CD14-positive monocyte (primary cell): ENCODE measurements around the gene SLC16A9. TPM values are rescaled to one million over a fixed set of nuclear protein-coding genes. Genes with fewer than 3 reads are reported as not detected.
"Not testable (repeated sequence)": the region's sequence is repeated elsewhere in the genome, so short reads cannot be mapped to it uniquely, and the experiment has no call there.

ENCODE experiments used
- DNase-seq, 3 donors: peaks; one replicate each; pipeline ENCODE4 v3.0.0-alpha.2; 2011 to 2022
- H2AFZ ChIP-seq: 2 replicates; pipeline ENCODE4 v1.6.0; 2012; ENCODE audit warnings: mild to moderate bottlenecking, low read depth, low read length, inconsistent platforms; ENCODE audit not compliant: insufficient read depth, poor library complexity, severe bottlenecking
- H3K27ac ChIP-seq, 2 donors: 1 replicate in 1 of 2; 2 replicates in 1 of 2; pipeline ENCODE4 v1.5.1; 2012 to 2013; ENCODE audit warnings: low read length in 2 of 2, control low read depth in 1 of 2, inconsistent platforms in 1 of 2, low read depth in 1 of 2, mild to moderate bottlenecking in 1 of 2
- H3K27me3 ChIP-seq, 2 donors: one replicate each; pipeline versions ENCODE4 v1.6.0 to v1.6.1; 2011 to 2013; ENCODE audit warnings: low read length in 2 of 2; ENCODE audit not compliant: control insufficient read depth in 2 of 2, insufficient read depth in 2 of 2
- H3K36me3 ChIP-seq, 2 donors: replicated peaks in 1 of 2; 1 replicate in 1 of 2; 2 replicates in 1 of 2; pipeline versions ENCODE4 v1.5.1 to v1.6.1; 2012 to 2013; ENCODE audit warnings: low read length in 2 of 2, control low read depth in 1 of 2, inconsistent platforms in 1 of 2, mild to moderate bottlenecking in 1 of 2; ENCODE audit not compliant: insufficient read depth in 2 of 2, control insufficient read depth in 1 of 2
- H3K4me1 ChIP-seq, 2 donors: 1 replicate in 1 of 2; 2 replicates in 1 of 2; pipeline versions ENCODE4 v1.5.1 to v1.6.1; 2012 to 2013; ENCODE audit warnings: low read length in 2 of 2, control low read depth in 1 of 2, inconsistent platforms in 1 of 2, mild to moderate bottlenecking in 1 of 2, moderate library complexity in 1 of 2; ENCODE audit not compliant: insufficient read depth in 2 of 2, control insufficient read depth in 1 of 2
- H3K4me2 ChIP-seq: replicated peaks from 2 replicates; pipeline ENCODE3; 2012; ENCODE audit warnings: low read length, moderate library complexity, mild to moderate bottlenecking; ENCODE audit not compliant: poor library complexity, severe bottlenecking; ENCODE audit errors: extremely low read depth
- H3K4me3 ChIP-seq, 3 experiments: fragments of 200-600 bp in 1 of 3; sonication (generic) in 1 of 3; replicated peaks in 1 of 3; 1 replicate in 2 of 3; 2 replicates in 1 of 3; pipeline ENCODE4 v1.5.1; 2011 to 2013; ENCODE audit warnings: low read length in 3 of 3, mild to moderate bottlenecking in 3 of 3, control low read depth in 2 of 3, low read depth in 2 of 3, inconsistent platforms in 1 of 3, moderate library complexity in 1 of 3
- H3K79me2 ChIP-seq: 2 replicates; pipeline ENCODE4 v1.6.0; 2012; ENCODE audit warnings: mild to moderate bottlenecking, control low read depth, inconsistent platforms, low read length, moderate library complexity; ENCODE audit not compliant: insufficient read depth
- H3K9ac ChIP-seq: 2 replicates; pipeline ENCODE4 v1.6.0; 2017; ENCODE audit warnings: low read length, mild to moderate bottlenecking; ENCODE audit not compliant: insufficient read depth, poor library complexity, severe bottlenecking
- H3K9me3 ChIP-seq, 2 donors: replicated peaks in 1 of 2; 1 replicate in 1 of 2; 2 replicates in 1 of 2; pipeline versions ENCODE4 v1.5.1 to v1.6.1; 2012 to 2013; ENCODE audit warnings: low read length in 2 of 2, control low read depth in 1 of 2; ENCODE audit not compliant: control insufficient read depth in 1 of 2, insufficient read depth in 1 of 2
- H4K20me1 ChIP-seq: 2 replicates; pipeline ENCODE4 v1.6.0; 2012; ENCODE audit warnings: mild to moderate bottlenecking, low read length, control low read depth, moderate library complexity; ENCODE audit not compliant: insufficient read depth
- H3K27ac Mint-ChIP-seq, 7 donors: one replicate each; pipeline ENCODE4 v1.8.0; 2020; ENCODE audit warnings: mild to moderate bottlenecking in 7 of 7, mixed read lengths in 7 of 7, moderate library complexity in 6 of 7, inconsistent platforms in 2 of 7
- H3K27me3 Mint-ChIP-seq, 3 donors: one replicate each; pipeline ENCODE4 v1.8.0; 2021 to 2022; ENCODE audit warnings: low read depth in 3 of 3, mild to moderate bottlenecking in 3 of 3, mixed read lengths in 3 of 3, moderate library complexity in 3 of 3, inconsistent platforms in 1 of 3
- H3K36me3 Mint-ChIP-seq, 2 donors: one replicate each; pipeline ENCODE4 v1.8.0; 2020; ENCODE audit warnings: mixed read lengths in 2 of 2, inconsistent platforms in 1 of 2, mild to moderate bottlenecking in 1 of 2
- H3K4me1 Mint-ChIP-seq: one replicate; pipeline ENCODE4 v1.8.0; 2020; ENCODE audit warnings: mild to moderate bottlenecking, mixed read lengths
- H3K4me3 Mint-ChIP-seq, 2 donors: one replicate each; pipeline ENCODE4 v1.8.0; 2020; ENCODE audit warnings: mild to moderate bottlenecking in 2 of 2, mixed read lengths in 2 of 2, moderate library complexity in 1 of 2
- H3K9me3 Mint-ChIP-seq, 7 donors: one replicate each; pipeline ENCODE4 v1.8.0; 2020 to 2022; ENCODE audit warnings: mixed read lengths in 7 of 7, mild to moderate bottlenecking in 6 of 7, moderate library complexity in 6 of 7, inconsistent platforms in 2 of 7
- CTCF ChIP-seq: fragments of 200-600 bp; IDR thresholded peaks from one replicate; pipeline ENCODE4 v1.8.0; 2022; ENCODE audit warnings: antibody characterized with exemption, mild to moderate bottlenecking
- WGBS: methylation state at CpG from one replicate; pipeline ENCODE4 v1.1.5; 2013; ENCODE audit warnings: missing lambda C conversion rate; ENCODE audit not compliant: insufficient coverage; 5-methylcytosine and 5-hydroxymethylcytosine counted together
- intact Hi-C, 2 donors: fragments of 100-400 bp; cut with micrococcal nuclease; formaldehyde crosslinking; loops; one replicate each; pipeline versions ENCODE4 v1.15.0 to v1.15.1; 2023
- polyA plus RNA-seq, 3 donors: library from polyadenylated mRNA; depleted of rRNA in 1 of 3; unstranded in 2 of 3; stranded (reverse) in 1 of 3; fragments of 300-500 nt in 2 of 3; fragments of >200 nt in 1 of 3; fragmentation: Illumina TruSeq in 2 of 3; gene quantifications; 1 replicate in 2 of 3; 2 replicates in 1 of 3; pipeline ENCODE4 v1.2.3, GENCODE V29; 2012 to 2021

The SLC16A9 gene
- polyA plus RNA-seq, 3 donors: not detected

GRCh38 chr10:59748834-59749233 is 39.2 kb upstream of the SLC16A9 start:
- no peak overlapping the region for H3K4me2 ChIP-seq
- H3K9ac ChIP-seq: no peak overlapping the region
- WGBS: no CpG with 5 or more reads among the region's 1 CpG
- intact Hi-C loops: no loop called here
- H2AFZ ChIP-seq: no peak overlapping the region
- H3K27ac ChIP-seq: no peak overlapping the region
- H3K9me3 Mint-ChIP-seq: peaks cover 3 to 7% (median 4%) of the 10 kb centered on the region in 7 donors
- no peak overlapping the region for H3K4me3 Mint-ChIP-seq
- no peaks in the 10 kb centered on the region for H3K4me1 ChIP-seq
- no peaks in the 10 kb centered on the region for H3K36me3 Mint-ChIP-seq
- no peaks in the 10 kb centered on the region for H3K79me2 ChIP-seq
- H3K4me3 ChIP-seq: no peak overlapping the region
- peaks cover 0 to under 1% of the 10 kb centered on the region in 2 donors for H3K9me3 ChIP-seq
- no peaks in the 10 kb centered on the region for H4K20me1 ChIP-seq
- peaks cover 0 to 3% (median 0%) of the 10 kb centered on the region in 3 donors for H3K27me3 Mint-ChIP-seq
- no peaks in the 10 kb centered on the region for H3K36me3 ChIP-seq
- DNase-seq: no peak
- no peak overlapping the region for H3K27ac Mint-ChIP-seq
- no peaks in the 10 kb centered on the region for H3K4me1 Mint-ChIP-seq
- H3K27me3 ChIP-seq: no peaks in the 10 kb centered on the region
- no peak for TF ChIP-seq CTCF

- Histone ChIP-seq H4K20me1 (no peaks in the 10 kb centered on the region), H3K4me3 (no peak overlapping the region), H3K4me1 (no peaks in the 10 kb centered on the region), H3K4me2 (no peak overlapping the region), H3K79me2 (no peaks in the 10 kb centered on the region), H3K9me3 (peaks cover 0 to 6% of the 10 kb centered on the region in 2 donors), H3K9ac (no peak overlapping the region), H3K27ac (no peak overlapping the region), H2AFZ (no peak overlapping the region), H3K36me3 (no peaks in the 10 kb centered on the region), H3K27me3 (no peaks in the 10 kb centered on the region)
- no peak for DNase-seq
- Mint-ChIP-seq H3K4me3 (no peak overlapping the region), H3K27ac (no peak overlapping the region), H3K27me3 (peaks cover 0 to 5% (median 2%) of the 10 kb centered on the region in 3 donors), H3K9me3 (peaks cover 5 to 14% (median 8%) of the 10 kb centered on the region in 7 donors), H3K36me3 (no peaks in the 10 kb centered on the region), H3K4me1 (no peaks in the 10 kb centered on the region)
- intact Hi-C loops: no loop called here
- TF ChIP-seq CTCF: no peak
- WGBS: no CpG with 5 or more reads among the region's 2 CpGs
Measured at GRCh38 chr10:59745163-59745650, 35.6 kb upstream of the SLC16A9 start.

DNA sequence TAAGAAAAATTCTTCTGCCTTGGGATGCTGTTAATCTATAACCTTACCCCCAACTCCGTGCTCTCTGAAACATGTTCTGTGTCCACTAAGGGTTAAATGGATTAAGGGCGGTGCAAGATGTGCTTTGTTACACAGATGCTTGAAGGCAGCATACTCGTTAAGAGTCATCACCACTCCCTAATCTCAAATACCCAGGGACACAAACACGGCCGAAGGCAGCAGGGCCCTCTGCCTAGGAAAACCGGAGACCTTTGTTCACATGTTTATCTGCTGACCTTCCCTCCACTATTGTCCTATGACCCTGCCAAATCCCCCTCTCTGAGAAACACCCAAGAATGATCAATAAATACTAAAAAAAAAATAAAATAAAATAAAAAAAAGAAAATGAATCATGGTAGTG is 35.1 kb upstream of the SLC16A9 start:
- H3K27me3 ChIP-seq, H3K4me3 Mint-ChIP-seq, H3K4me2 ChIP-seq, H3K4me1 ChIP-seq, H4K20me1 ChIP-seq, DNase-seq, H3K36me3 Mint-ChIP-seq, H3K9ac ChIP-seq, H3K79me2 ChIP-seq, H2AFZ ChIP-seq, H3K27ac ChIP-seq, H3K27ac Mint-ChIP-seq, H3K4me3 ChIP-seq, H3K9me3 ChIP-seq, H3K4me1 Mint-ChIP-seq, intact Hi-C loops, H3K36me3 ChIP-seq, H3K27me3 Mint-ChIP-seq: not testable (repeated sequence)
- peaks cover 5 to 15% (median 8%) of the 10 kb centered on the region in 7 donors for H3K9me3 Mint-ChIP-seq
- no CpG with 5 or more reads among the region's 6 CpGs for WGBS
